Esophagus (tissue), 2 donors: ENCODE measurements around the gene TMEM121. TPM values are rescaled to one million over a fixed set of nuclear protein-coding genes. Genes with fewer than 3 reads are reported as not detected.

Experiments used
- H3K27ac ChIP-seq, 2 donors: one replicate each; pipeline ENCODE4 v1.5.1; 2013; ENCODE audit warnings: low read depth in 2 of 2, mild to moderate bottlenecking in 2 of 2, inconsistent platforms in 1 of 2, low read length in 1 of 2, moderate library complexity in 1 of 2
- H3K27me3 ChIP-seq, 2 donors: one replicate each; pipeline ENCODE4 v1.6.1; 2013; ENCODE audit warnings: low read length in 2 of 2, control low read depth in 1 of 2, mild to moderate bottlenecking in 1 of 2; ENCODE audit not compliant: insufficient read depth in 2 of 2, control insufficient read depth in 1 of 2
- H3K36me3 ChIP-seq, 2 donors: one replicate each; pipeline ENCODE4 v1.6.1; 2013; ENCODE audit warnings: low read length in 1 of 2; ENCODE audit not compliant: control insufficient read depth in 2 of 2, insufficient read depth in 2 of 2
- H3K4me1 ChIP-seq, 2 donors: one replicate each; pipeline ENCODE4 v1.6.1; 2013; ENCODE audit warnings: low read length in 1 of 2; ENCODE audit not compliant: control insufficient read depth in 2 of 2, insufficient read depth in 2 of 2
- H3K4me3 ChIP-seq, 2 donors: one replicate each; pipeline ENCODE4 v1.5.1; 2013; ENCODE audit warnings: low read length in 2 of 2, mild to moderate bottlenecking in 2 of 2, low read depth in 1 of 2, moderate library complexity in 1 of 2
- H3K9me3 ChIP-seq, 2 donors: one replicate each; pipeline ENCODE4 v1.6.1; 2013; ENCODE audit warnings: mild to moderate bottlenecking in 2 of 2, low read depth in 1 of 2, low read length in 1 of 2, moderate library complexity in 1 of 2; ENCODE audit not compliant: control insufficient read depth in 2 of 2, insufficient read depth in 1 of 2
- WGBS, 2 donors: extraction: QIAGEN DNeasy Blood & Tissue Kit; methylation state at CpG; one replicate each; pipeline ENCODE4 v1.1.7; 2013; 5-methylcytosine and 5-hydroxymethylcytosine counted together
- polyA plus RNA-seq, 2 donors: library from polyadenylated mRNA; stranded (reverse); fragments of 200-250 nt; gene quantifications; one replicate each; pipeline ENCODE4 v1.2.3, GENCODE V29; 2013
- donor health status: healthy with polysubstance abuse.
- donor health status: Bipolar disorder and iron deficiency.

TMEM121 gene
- polyA plus RNA-seq, 2 donors = 0.29 to 1.3 TPM

GRCh38 chr14:105492971-105493871, 33.2 kb upstream of the TMEM121 start:
- H3K4me3 ChIP-seq = no peak overlapping the region
- no peaks in the 10 kb centered on the region for H3K9me3 ChIP-seq
- peaks cover 0 to 4% of the 10 kb centered on the region in 2 donors for H3K36me3 ChIP-seq
- H3K4me1 ChIP-seq = peaks cover 7 to 22% of the 10 kb centered on the region in 2 donors
- 87 to 89% methylated on average over 20 of the region's 20 CpGs for WGBS, 2 donors
- no peak overlapping the region for H3K27ac ChIP-seq
- H3K27me3 ChIP-seq = no peaks in the 10 kb centered on the region

GRCh38 chr14:105493921-105494605, 32.3 kb upstream of the TMEM121 start:
- H3K4me1 ChIP-seq = peaks cover 7 to 16% of the 10 kb centered on the region in 2 donors
- H3K4me3 ChIP-seq = no peak overlapping the region

GRCh38 chr14:105494606-105494929, 31.8 kb upstream of the TMEM121 start:
- 91 to 94% methylated on average over 6 of the region's 6 CpGs for WGBS, 2 donors
- Histone ChIP-seq H3K36me3 (peaks cover 0 to 9% of the 10 kb centered on the region in 2 donors), H3K27me3 (no peaks in the 10 kb centered on the region), H3K4me3 (no peak overlapping the region), H3K9me3 (no peaks in the 10 kb centered on the region), H3K27ac (no peak overlapping the region), H3K4me1 (peaks cover 4 to 13% of the 10 kb centered on the region in 2 donors)

More at GRCh38 chr14:105493921-105494605, 32.3 kb upstream of the TMEM121 start:
- no peak overlapping the region for H3K27ac ChIP-seq
- no peaks in the 10 kb centered on the region for H3K27me3 ChIP-seq
- 87 to 91% methylated on average over 15 to 16 of the region's 16 CpGs for WGBS, 2 donors
- H3K36me3 ChIP-seq = peaks cover 0 to 9% of the 10 kb centered on the region in 2 donors
- no peaks in the 10 kb centered on the region for H3K9me3 ChIP-seq

GRCh38 chr14:105495101-105495989, 31.0 kb upstream of the TMEM121 start:
- no peaks in the 10 kb centered on the region for H3K27me3 ChIP-seq
- no peak overlapping the region for H3K27ac ChIP-seq
- no peaks in the 10 kb centered on the region for H3K9me3 ChIP-seq
- WGBS, 2 donors = 60 to 66% methylated on average over 17 to 18 of the region's 18 CpGs
- H3K4me1 ChIP-seq = peaks cover 4 to 13% of the 10 kb centered on the region in 2 donors
- no peak overlapping the region for H3K4me3 ChIP-seq
- H3K36me3 ChIP-seq = peaks cover 0 to 9% of the 10 kb centered on the region in 2 donors

GRCh38 chr14:105495990-105496830, 30.2 kb upstream of the TMEM121 start:
- WGBS, 2 donors = 70 to 81% methylated on average over 17 to 18 of the region's 18 CpGs
- H3K36me3 ChIP-seq = peaks cover 0 to 9% of the 10 kb centered on the region in 2 donors
- no peak overlapping the region for H3K4me3 ChIP-seq
- no peak overlapping the region for H3K27ac ChIP-seq
- no peaks in the 10 kb centered on the region for H3K9me3 ChIP-seq
- H3K4me1 ChIP-seq = peaks cover 4 to 15% of the 10 kb centered on the region in 2 donors
- H3K27me3 ChIP-seq = no peaks in the 10 kb centered on the region

GRCh38 chr14:105496831-105497591, 29.4 kb upstream of the TMEM121 start:
- Histone ChIP-seq H3K4me1 (peaks cover under 1 to 13% of the 10 kb centered on the region in 2 donors), H3K36me3 (peaks cover 0 to 9% of the 10 kb centered on the region in 2 donors), H3K27ac (no peak overlapping the region), H3K9me3 (no peaks in the 10 kb centered on the region), H3K4me3 (no peak overlapping the region), H3K27me3 (no peaks in the 10 kb centered on the region)
- 93 to 94% methylated on average over 30 to 32 of the region's 32 CpGs for WGBS, 2 donors

- H3K27me3 ChIP-seq = no peaks in the 10 kb centered on the region
- no peaks in the 10 kb centered on the region for H3K9me3 ChIP-seq
- no peak overlapping the region for H3K27ac ChIP-seq
- H3K36me3 ChIP-seq = peaks cover 0 to 9% of the 10 kb centered on the region in 2 donors
- 91 to 93% methylated on average over 31 of the region's 31 CpGs for WGBS, 2 donors
- H3K4me3 ChIP-seq = no peak overlapping the region
- peaks cover 0 to 9% of the 10 kb centered on the region in 2 donors for H3K4me1 ChIP-seq
These were observed 28.5 kb upstream of the TMEM121 start for GRCh38 chr14:105497671-105498429.
